ENCODE data around the gene FLYWCH2.

The FLYWCH2 gene

GRCh38 chr16:2927010-2927646, 44.1 kb downstream of the FLYWCH2 start (continued):
- TF ChIP-seq, protein P1, sequence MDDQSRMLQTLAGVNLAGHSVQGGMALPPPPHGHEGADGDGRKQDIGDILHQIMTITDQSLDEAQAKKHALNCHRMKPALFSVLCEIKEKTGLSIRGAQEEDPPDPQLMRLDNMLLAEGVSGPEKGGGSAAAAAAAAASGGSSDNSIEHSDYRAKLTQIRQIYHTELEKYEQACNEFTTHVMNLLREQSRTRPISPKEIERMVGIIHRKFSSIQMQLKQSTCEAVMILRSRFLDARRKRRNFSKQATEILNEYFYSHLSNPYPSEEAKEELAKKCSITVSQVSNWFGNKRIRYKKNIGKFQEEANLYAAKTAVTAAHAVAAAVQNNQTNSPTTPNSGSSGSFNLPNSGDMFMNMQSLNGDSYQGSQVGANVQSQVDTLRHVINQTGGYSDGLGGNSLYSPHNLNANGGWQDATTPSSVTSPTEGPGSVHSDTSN (CRISPR knock-in tag; IDR thresholded peaks at IDR 0.05): 0 out of 2 replicates have a peak, but pooled peaks have one; percentile 30
- peak; percentile 61 for TF ChIP-seq YY2 (tag by site-specific recombination; IDR thresholded peaks at IDR 0.05)
- TF ChIP-seq ZNF2 (tag by site-specific recombination; IDR thresholded peaks at IDR 0.05): peak; percentile 99
- peak; percentile 63 for TF ChIP-seq ZIC2 (tag by site-specific recombination; IDR thresholded peaks at IDR 0.05)
- no peak for TF ChIP-seq ZNF561 (tag by site-specific recombination; IDR thresholded peaks at IDR 0.05; ENCODE audit: borderline replicate concordance)
- TF ChIP-seq ZNF510 (tag by site-specific recombination; IDR thresholded peaks at IDR 0.05; ENCODE audit: insufficient replicate concordance): no peak
- TF ChIP-seq, protein P2, sequence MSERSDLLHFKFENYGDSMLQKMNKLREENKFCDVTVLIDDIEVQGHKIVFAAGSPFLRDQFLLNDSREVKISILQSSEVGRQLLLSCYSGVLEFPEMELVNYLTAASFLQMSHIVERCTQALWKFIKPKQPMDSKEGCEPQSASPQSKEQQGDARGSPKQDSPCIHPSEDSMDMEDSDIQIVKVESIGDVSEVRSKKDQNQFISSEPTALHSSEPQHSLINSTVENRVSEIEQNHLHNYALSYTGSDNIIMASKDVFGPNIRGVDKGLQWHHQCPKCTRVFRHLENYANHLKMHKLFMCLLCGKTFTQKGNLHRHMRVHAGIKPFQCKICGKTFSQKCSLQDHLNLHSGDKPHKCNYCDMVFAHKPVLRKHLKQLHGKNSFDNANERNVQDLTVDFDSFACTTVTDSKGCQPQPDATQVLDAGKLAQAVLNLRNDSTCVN (tag by site-specific recombination; optimal IDR thresholded peaks at IDR 0.05): peak; percentile 21
- no peak for TF ChIP-seq ZNF768 (tag by site-specific recombination; IDR thresholded peaks at IDR 0.05)
- no peak for TF ChIP-seq ZBTB20 (tag by site-specific recombination; IDR thresholded peaks at IDR 0.05)
- no peak for TF ChIP-seq ZNF518A (tag by site-specific recombination; conservative IDR thresholded peaks at IDR 0.05; ENCODE audit: low read depth)
- no peak for TF ChIP-seq ZEB2 (tag by site-specific recombination; IDR thresholded peaks at IDR 0.05)
- TF ChIP-seq ZBTB48 (tag by site-specific recombination; IDR thresholded peaks at IDR 0.05): no peak
- no peak for TF ChIP-seq SCRT2 (tag by site-specific recombination; IDR thresholded peaks at IDR 0.05)
- TF ChIP-seq SCRT1 (tag by site-specific recombination; IDR thresholded peaks at IDR 0.05; ENCODE audit: borderline replicate concordance): no peak
- no peak for TF ChIP-seq BCL11B (tag by site-specific recombination; IDR thresholded peaks at IDR 0.05; ENCODE audit: low read depth)
- TF ChIP-seq CTCF (tag by site-specific recombination; IDR thresholded peaks at IDR 0.05): peak; percentile 96
- TF ChIP-seq ZNF692 (tag by site-specific recombination; IDR thresholded peaks at IDR 0.05): no peak; the same call in 1 of the 2 replicates
- TF ChIP-seq ELK4 (IDR thresholded peaks at IDR 0.05; ENCODE audit: borderline replicate concordance, low read depth, low read length): no peak
- peak; percentile 97 for TF ChIP-seq ZNF654 (tag by site-specific recombination; IDR thresholded peaks at IDR 0.05; ENCODE audit: low read depth)
- TF ChIP-seq ZNF660 (tag by site-specific recombination; IDR thresholded peaks at IDR 0.05): peak; percentile 88
- 0 out of 2 replicates have a peak, but pooled peaks have one; percentile 38 for TF ChIP-seq KLF8 (tag by site-specific recombination; IDR thresholded peaks at IDR 0.05)
- no peak for TF ChIP-seq ZNF311 (tag by site-specific recombination; IDR thresholded peaks at IDR 0.05; ENCODE audit: borderline replicate concordance)
- TF ChIP-seq ZSCAN23 (tag by site-specific recombination; IDR thresholded peaks at IDR 0.05): no peak
- TF ChIP-seq REPIN1 (tag by site-specific recombination; IDR thresholded peaks at IDR 0.05; ENCODE audit: low read depth): no peak
- no peak for TF ChIP-seq ZSCAN30 (tag by site-specific recombination; IDR thresholded peaks at IDR 0.05)
- TF ChIP-seq, protein P3, sequence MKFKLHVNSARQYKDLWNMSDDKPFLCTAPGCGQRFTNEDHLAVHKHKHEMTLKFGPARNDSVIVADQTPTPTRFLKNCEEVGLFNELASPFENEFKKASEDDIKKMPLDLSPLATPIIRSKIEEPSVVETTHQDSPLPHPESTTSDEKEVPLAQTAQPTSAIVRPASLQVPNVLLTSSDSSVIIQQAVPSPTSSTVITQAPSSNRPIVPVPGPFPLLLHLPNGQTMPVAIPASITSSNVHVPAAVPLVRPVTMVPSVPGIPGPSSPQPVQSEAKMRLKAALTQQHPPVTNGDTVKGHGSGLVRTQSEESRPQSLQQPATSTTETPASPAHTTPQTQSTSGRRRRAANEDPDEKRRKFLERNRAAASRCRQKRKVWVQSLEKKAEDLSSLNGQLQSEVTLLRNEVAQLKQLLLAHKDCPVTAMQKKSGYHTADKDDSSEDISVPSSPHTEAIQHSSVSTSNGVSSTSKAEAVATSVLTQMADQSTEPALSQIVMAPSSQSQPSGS (tag by site-specific recombination; IDR thresholded peaks at IDR 0.05; ENCODE audit: low read depth): no peak

All from HEK293 (cell line).